Vagina (tissue), 2 donors: ENCODE results near the gene ST8SIA6. TPM values are rescaled to one million over a fixed set of nuclear protein-coding genes. Genes with fewer than 3 reads are reported as not detected.
A peak's percentile ranks its signal among the peaks of the same experiment; 100 is the strongest.

Source experiments
- DNase-seq, 2 donors: peaks; one replicate each; pipeline ENCODE4 v3.0.0-alpha.2; 2017; ENCODE audit errors: extremely low spot score in 2 of 2
- H3K27ac ChIP-seq: fragments of 200-600 bp; sonication (generic); one replicate; pipeline ENCODE4 v1.5.1; 2019
- H3K27me3 ChIP-seq: fragments of 200-600 bp; sonication (generic); one replicate; pipeline ENCODE4 v1.5.1; 2019
- H3K36me3 ChIP-seq, 2 donors: fragments of 200-600 bp; sonication (generic); one replicate each; pipeline ENCODE4 v1.5.1; 2017 to 2019
- H3K4me1 ChIP-seq: fragments of 200-600 bp; sonication (generic); one replicate; pipeline ENCODE4 v1.5.1; 2019
- H3K4me3 ChIP-seq, 2 donors: fragments of 200-600 bp; sonication (generic); 1 replicate in 1 of 2; 2 replicates in 1 of 2; pipeline ENCODE4 v1.5.1; 2016 to 2019
- H3K9me3 ChIP-seq: fragments of 200-600 bp; sonication (generic); one replicate; pipeline ENCODE4 v1.5.1; 2019
- POLR2A ChIP-seq, 2 donors: fragments of 450-650 bp; IDR thresholded peaks; one replicate each; pipeline ENCODE4 v1.6.1; 2017; ENCODE audit warnings: antibody characterized with exemption in 2 of 2, mild to moderate bottlenecking in 2 of 2, moderate library complexity in 2 of 2
- POLR2AphosphoS5 ChIP-seq, 2 donors: sonication (generic); formaldehyde crosslinking; IDR thresholded peaks; one replicate each; pipeline ENCODE4 v1.9.0; 2017; ENCODE audit warnings: antibody characterized with exemption in 2 of 2, mild to moderate bottlenecking in 2 of 2, low read depth in 1 of 2; ENCODE audit not compliant: insufficient read depth in 1 of 2
- intact Hi-C: fragments of 100-400 bp; cut with DNase I; formaldehyde crosslinking; loops from one replicate; pipeline ENCODE4 v1.15.1; 2023
- total RNA-seq: library from RNA; depleted of rRNA; stranded (reverse); fragments of >200 nt; gene quantifications from one replicate; pipeline ENCODE4 v1.2.3, GENCODE V29; 2016
- TF ChIP-seq, protein P1 (sequence below), 3 experiments: fragments of 450-650 bp in 2 of 3; fragments of 200-600 bp in 1 of 3; sonication (generic) in 1 of 3; IDR thresholded peaks; one replicate each; pipeline ENCODE4 v1.5.1; 2017 to 2019; ENCODE audit warnings: antibody characterized with exemption in 3 of 3, mild to moderate bottlenecking in 2 of 3, moderate library complexity in 2 of 3

Gene ST8SIA6
- total RNA-seq, 1 donor from 2014 or later = 1.2 TPM

- no peak for TF ChIP-seq POLR2AphosphoS5 (IDR thresholded peaks at IDR 0.05; ENCODE audit: insufficient read depth in 1 of 2, low read depth in 1 of 2)
- TF ChIP-seq POLR2A (IDR thresholded peaks at IDR 0.05) = no peak
- TF ChIP-seq, protein P1, sequence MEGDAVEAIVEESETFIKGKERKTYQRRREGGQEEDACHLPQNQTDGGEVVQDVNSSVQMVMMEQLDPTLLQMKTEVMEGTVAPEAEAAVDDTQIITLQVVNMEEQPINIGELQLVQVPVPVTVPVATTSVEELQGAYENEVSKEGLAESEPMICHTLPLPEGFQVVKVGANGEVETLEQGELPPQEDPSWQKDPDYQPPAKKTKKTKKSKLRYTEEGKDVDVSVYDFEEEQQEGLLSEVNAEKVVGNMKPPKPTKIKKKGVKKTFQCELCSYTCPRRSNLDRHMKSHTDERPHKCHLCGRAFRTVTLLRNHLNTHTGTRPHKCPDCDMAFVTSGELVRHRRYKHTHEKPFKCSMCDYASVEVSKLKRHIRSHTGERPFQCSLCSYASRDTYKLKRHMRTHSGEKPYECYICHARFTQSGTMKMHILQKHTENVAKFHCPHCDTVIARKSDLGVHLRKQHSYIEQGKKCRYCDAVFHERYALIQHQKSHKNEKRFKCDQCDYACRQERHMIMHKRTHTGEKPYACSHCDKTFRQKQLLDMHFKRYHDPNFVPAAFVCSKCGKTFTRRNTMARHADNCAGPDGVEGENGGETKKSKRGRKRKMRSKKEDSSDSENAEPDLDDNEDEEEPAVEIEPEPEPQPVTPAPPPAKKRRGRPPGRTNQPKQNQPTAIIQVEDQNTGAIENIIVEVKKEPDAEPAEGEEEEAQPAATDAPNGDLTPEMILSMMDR (IDR thresholded peaks at IDR 0.05) = no peak
- DNase-seq = no peak
- H3K9me3 ChIP-seq = no peaks in the 10 kb centered on the region
- H3K4me3 ChIP-seq = no peak overlapping the region
- no peaks in the 10 kb centered on the region for H3K36me3 ChIP-seq
- H3K4me1 ChIP-seq = peaks cover 6% of the 10 kb centered on the region
- H3K27ac ChIP-seq = no peak overlapping the region
- no peaks in the 10 kb centered on the region for H3K27me3 ChIP-seq
- intact Hi-C loops = no loop called here
Measured at GRCh38 chr10:17385066-17385465, 69.3 kb downstream of the ST8SIA6 start.

GRCh38 chr10:17383801-17384555 lies 70.4 kb downstream of the ST8SIA6 start:
- TF ChIP-seq POLR2AphosphoS5 (IDR thresholded peaks at IDR 0.05; ENCODE audit: insufficient read depth in 1 of 2, low read depth in 1 of 2) (peak in 1 of 2 donors; percentile 10), POLR2A (IDR thresholded peaks at IDR 0.05) (no peak)
- Histone ChIP-seq H3K27ac (no peak overlapping the region), H3K36me3 (no peaks in the 10 kb centered on the region), H3K27me3 (no peaks in the 10 kb centered on the region), H3K4me3 (no peak overlapping the region), H3K4me1 (peaks cover 6% of the 10 kb centered on the region), H3K9me3 (no peaks in the 10 kb centered on the region)
- intact Hi-C loops = no loop called here
- no peak for DNase-seq

DNA sequence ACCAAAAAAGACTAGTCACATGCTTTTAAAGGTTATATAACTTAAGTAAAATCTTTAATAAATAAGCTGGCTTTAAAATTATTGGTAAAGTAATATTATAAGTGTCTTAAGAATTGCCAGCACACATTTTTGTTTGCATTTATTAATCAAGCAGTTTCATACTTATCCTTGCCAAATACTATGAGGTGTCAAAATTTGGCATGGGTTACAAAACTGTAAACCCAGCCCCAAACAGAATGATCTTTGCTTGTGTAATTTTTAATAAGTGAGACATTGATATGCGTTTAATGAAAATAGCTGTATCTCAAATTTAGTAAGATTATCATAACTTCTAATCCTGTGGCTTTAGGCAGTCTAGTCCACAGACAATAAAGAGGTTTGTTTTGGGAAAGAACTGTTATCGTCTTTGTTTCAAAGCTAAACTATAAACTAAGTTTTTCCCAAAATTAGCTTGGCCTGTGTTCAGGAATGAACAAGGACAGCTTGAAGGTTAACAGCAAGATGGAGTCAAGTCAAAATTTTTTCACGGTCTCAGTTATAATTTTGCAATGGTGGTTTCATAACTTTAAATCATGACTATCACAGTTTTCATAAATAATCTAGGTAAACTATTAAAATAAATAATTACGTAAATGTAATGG lies 72.8 kb downstream of the ST8SIA6 start:
- intact Hi-C loops = no loop called here
- TF ChIP-seq POLR2A (IDR thresholded peaks at IDR 0.05) (no peak), POLR2AphosphoS5 (IDR thresholded peaks at IDR 0.05; ENCODE audit: insufficient read depth in 1 of 2, low read depth in 1 of 2) (no peak)
- TF ChIP-seq, protein P1 (IDR thresholded peaks at IDR 0.05) = no peak
- Histone ChIP-seq H3K36me3 (no peaks in the 10 kb centered on the region), H3K4me3 (no peak overlapping the region), H3K27me3 (no peaks in the 10 kb centered on the region), H3K27ac (no peak overlapping the region), H3K4me1 (peaks cover 6% of the 10 kb centered on the region), H3K9me3 (no peaks in the 10 kb centered on the region)
- no peak for DNase-seq

GRCh38 chr10:17380888-17381287 lies 73.5 kb downstream of the ST8SIA6 start:
- intact Hi-C loops = no loop called here
- no peak for DNase-seq
- Histone ChIP-seq H3K36me3 (no peaks in the 10 kb centered on the region), H3K4me1 (peaks cover 6% of the 10 kb centered on the region), H3K4me3 (no peak overlapping the region), H3K27me3 (no peaks in the 10 kb centered on the region), H3K9me3 (no peaks in the 10 kb centered on the region), H3K27ac (no peak overlapping the region)
- TF ChIP-seq POLR2AphosphoS5 (IDR thresholded peaks at IDR 0.05; ENCODE audit: insufficient read depth in 1 of 2, low read depth in 1 of 2) (no peak), POLR2A (IDR thresholded peaks at IDR 0.05) (no peak)
- TF ChIP-seq, protein P1 (IDR thresholded peaks at IDR 0.05) = no peak

DNA sequence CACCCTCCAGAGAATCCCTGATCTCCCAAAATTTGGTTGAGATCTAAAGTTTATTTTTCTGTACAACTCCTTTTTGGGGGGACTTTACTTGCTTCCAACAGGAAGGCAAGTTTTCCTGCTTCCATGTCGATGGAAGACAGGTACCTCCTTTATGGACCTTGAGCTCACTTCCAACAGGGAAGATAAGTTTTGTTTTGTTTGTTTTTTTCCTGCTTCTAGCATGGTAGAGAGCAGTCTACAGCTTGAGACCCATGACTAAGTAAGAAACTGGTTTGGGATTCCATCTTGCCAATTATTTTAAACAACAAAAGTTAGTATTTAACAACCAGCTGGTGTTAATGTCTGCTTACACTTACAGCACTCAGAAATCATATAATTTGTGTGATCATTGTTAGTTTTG lies 74.4 kb downstream of the ST8SIA6 start:
- H3K4me3 ChIP-seq = no peak overlapping the region
- no peak overlapping the region for H3K27ac ChIP-seq
- intact Hi-C loops = no loop called here
- peaks cover 6% of the 10 kb centered on the region for H3K4me1 ChIP-seq
- TF ChIP-seq POLR2A (IDR thresholded peaks at IDR 0.05) (no peak), POLR2AphosphoS5 (IDR thresholded peaks at IDR 0.05; ENCODE audit: insufficient read depth in 1 of 2, low read depth in 1 of 2) (no peak)
- no peaks in the 10 kb centered on the region for H3K36me3 ChIP-seq
- no peaks in the 10 kb centered on the region for H3K9me3 ChIP-seq
- H3K27me3 ChIP-seq = no peaks in the 10 kb centered on the region
- no peak for DNase-seq
